Prostate gland (tissue), 2 donors: ENCODE results near the gene GSE1. TPM values are rescaled to one million over a fixed set of nuclear protein-coding genes. Genes with fewer than 3 reads are reported as not detected.
A peak's percentile ranks its signal among the peaks of the same experiment; 100 is the strongest.

Experiments
- DNase-seq: peaks from one replicate; pipeline ENCODE4 v3.0.0-alpha.2; 2019; ENCODE audit warnings: low spot score
- H3K27ac ChIP-seq, 2 donors: fragments of 200-600 bp; sonication (generic); 2 replicates each; pipeline ENCODE4 v1.5.1; 2017 to 2019
- H3K27me3 ChIP-seq: fragments of 200-600 bp; sonication (generic); replicated peaks from 2 replicates; pipeline ENCODE4 v1.5.1; 2019; ENCODE audit not compliant: insufficient read depth
- H3K36me3 ChIP-seq, 2 donors: fragments of 200-600 bp; sonication (generic); 1 replicate in 1 of 2; 2 replicates in 1 of 2; pipeline versions ENCODE4 v1.5.1 to v1.8.1; 2017 to 2019
- H3K4me1 ChIP-seq: fragments of 200-600 bp; sonication (generic); replicated peaks from 2 replicates; pipeline ENCODE4 v1.5.1; 2019
- H3K4me3 ChIP-seq, 2 donors: fragments of 200-600 bp; sonication (generic); 2 replicates each; pipeline ENCODE4 v1.5.1; 2017 to 2019
- H3K9me3 ChIP-seq: fragments of 200-600 bp; sonication (generic); 2 replicates; pipeline ENCODE4 v1.5.1; 2017
- POLR2A ChIP-seq: fragments of 450-650 bp; IDR thresholded peaks from one replicate; pipeline ENCODE4 v1.6.1; 2016; ENCODE audit warnings: antibody characterized with exemption, mild to moderate bottlenecking
- POLR2AphosphoS5 ChIP-seq: sonication (generic); formaldehyde crosslinking; IDR thresholded peaks from one replicate; pipeline ENCODE4 v1.6.1; 2017; ENCODE audit warnings: antibody characterized with exemption
- WGBS: methylation state at CpG from one replicate; pipeline ENCODE4 v1.1.5; 2018; 5-methylcytosine and 5-hydroxymethylcytosine counted together
- intact Hi-C: fragments of 100-400 bp; cut with DNase I; formaldehyde crosslinking; loops from one replicate; pipeline ENCODE4 v1.14.2; 2022
- total RNA-seq, 2 donors: library from RNA; depleted of rRNA; stranded (reverse); fragments of >200 nt; gene quantifications; one replicate each; pipeline ENCODE4 v1.1.0, GENCODE V29; 2016
- TF ChIP-seq, protein P1 (sequence below), 4 experiments: fragments of 200-600 bp in 2 of 4; fragments of 450-650 bp in 2 of 4; sonication (generic) in 2 of 4; IDR thresholded peaks; 1 replicate in 3 of 4; 2 replicates in 1 of 4; pipeline ENCODE4 v1.5.1; 2016 to 2019; ENCODE audit warnings: antibody characterized with exemption in 4 of 4, mild to moderate bottlenecking in 2 of 4, moderate library complexity in 2 of 4

GSE1 gene
- total RNA-seq, 2 donors from 2014 or later: 41.4 to 146 TPM

DNA sequence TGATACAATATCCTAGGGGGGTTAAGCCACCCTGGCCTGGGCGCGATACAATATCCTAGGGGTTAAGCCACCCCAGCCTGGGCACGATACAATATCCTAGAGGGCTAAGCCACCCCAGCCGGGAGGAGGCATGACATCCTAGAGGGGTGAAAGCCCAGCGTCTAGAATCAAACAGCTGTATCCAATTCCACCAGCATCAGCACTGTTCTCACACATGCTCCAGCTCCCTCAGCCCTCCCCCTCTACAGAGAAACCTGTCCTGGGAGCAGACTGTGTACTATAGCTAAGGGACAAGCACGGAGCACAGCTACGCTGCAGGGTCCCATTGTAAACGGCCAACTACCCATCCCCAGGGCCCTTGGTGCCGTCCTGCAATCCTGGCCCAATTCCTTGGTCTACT lies 69.4 kb downstream of the GSE1 start:
- Histone ChIP-seq H3K27me3 (no peaks in the 10 kb centered on the region), H3K4me3 (no peak overlapping the region), H3K36me3 (no peaks in the 10 kb centered on the region), H3K27ac (no peak overlapping the region), H3K9me3 (no peaks in the 10 kb centered on the region), H3K4me1 (no peaks in the 10 kb centered on the region)
- DNase-seq: no peak
- WGBS: 73% methylated on average over 9 of the region's 9 CpGs
- TF ChIP-seq POLR2A (no peak), POLR2AphosphoS5 (no peak)
- TF ChIP-seq, protein P1, sequence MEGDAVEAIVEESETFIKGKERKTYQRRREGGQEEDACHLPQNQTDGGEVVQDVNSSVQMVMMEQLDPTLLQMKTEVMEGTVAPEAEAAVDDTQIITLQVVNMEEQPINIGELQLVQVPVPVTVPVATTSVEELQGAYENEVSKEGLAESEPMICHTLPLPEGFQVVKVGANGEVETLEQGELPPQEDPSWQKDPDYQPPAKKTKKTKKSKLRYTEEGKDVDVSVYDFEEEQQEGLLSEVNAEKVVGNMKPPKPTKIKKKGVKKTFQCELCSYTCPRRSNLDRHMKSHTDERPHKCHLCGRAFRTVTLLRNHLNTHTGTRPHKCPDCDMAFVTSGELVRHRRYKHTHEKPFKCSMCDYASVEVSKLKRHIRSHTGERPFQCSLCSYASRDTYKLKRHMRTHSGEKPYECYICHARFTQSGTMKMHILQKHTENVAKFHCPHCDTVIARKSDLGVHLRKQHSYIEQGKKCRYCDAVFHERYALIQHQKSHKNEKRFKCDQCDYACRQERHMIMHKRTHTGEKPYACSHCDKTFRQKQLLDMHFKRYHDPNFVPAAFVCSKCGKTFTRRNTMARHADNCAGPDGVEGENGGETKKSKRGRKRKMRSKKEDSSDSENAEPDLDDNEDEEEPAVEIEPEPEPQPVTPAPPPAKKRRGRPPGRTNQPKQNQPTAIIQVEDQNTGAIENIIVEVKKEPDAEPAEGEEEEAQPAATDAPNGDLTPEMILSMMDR (IDR thresholded peaks at IDR 0.05): no peak
- intact Hi-C loops: no loop called here

DNA sequence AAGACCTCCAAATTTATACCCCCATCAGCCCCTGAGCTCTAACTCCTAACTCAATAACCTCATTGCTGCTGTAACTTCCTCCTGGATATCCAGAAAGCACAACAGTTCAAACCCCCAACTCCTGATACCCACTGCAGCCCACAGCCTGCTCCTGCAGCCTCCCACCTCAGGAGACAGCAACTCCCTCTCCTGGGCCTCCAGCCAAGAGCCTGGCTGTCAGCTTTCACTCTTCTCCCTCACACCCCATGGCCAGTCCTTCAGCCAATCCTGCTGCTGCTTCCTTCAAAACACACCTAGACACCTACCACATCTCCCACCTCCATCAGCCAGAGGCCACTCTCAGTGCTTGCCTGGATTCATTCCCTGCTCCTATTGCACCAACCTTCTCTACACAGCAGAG lies 70.2 kb downstream of the GSE1 start:
- Histone ChIP-seq H3K4me1 (no peaks in the 10 kb centered on the region), H3K27me3 (no peaks in the 10 kb centered on the region), H3K4me3 (no peak overlapping the region), H3K9me3 (no peaks in the 10 kb centered on the region), H3K27ac (no peak overlapping the region), H3K36me3 (no peaks in the 10 kb centered on the region)
- intact Hi-C loops: no loop called here
- DNase-seq: no peak
- TF ChIP-seq POLR2A: no peak
- TF ChIP-seq, protein P1 (IDR thresholded peaks at IDR 0.05): no peak
- no peak for TF ChIP-seq POLR2AphosphoS5

DNA sequence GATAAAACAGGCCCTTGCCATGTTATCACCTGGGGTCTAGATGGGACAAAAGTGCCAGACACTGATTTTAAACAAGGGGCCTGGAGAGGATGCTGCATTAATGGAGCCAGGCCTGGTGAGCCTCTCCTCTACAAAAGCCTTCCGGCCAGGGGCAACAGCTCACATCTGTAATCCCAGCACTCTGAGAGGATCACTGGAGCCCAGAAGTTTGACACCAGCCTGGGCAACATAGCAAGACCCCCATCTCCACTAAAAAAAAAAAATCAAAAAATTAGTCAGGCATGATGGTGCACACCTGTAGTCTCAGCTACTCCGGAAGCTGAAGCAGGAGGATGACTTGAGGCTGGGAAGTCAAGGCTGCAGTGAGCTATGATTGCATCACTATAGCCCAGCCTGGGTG lies 72.1 kb downstream of the GSE1 start:
- H3K27me3 ChIP-seq: no peaks in the 10 kb centered on the region
- no peak for DNase-seq
- peaks cover 9% of the 10 kb centered on the region for H3K4me1 ChIP-seq
- TF ChIP-seq POLR2AphosphoS5 (no peak), POLR2A (no peak)
- TF ChIP-seq, protein P1 (IDR thresholded peaks at IDR 0.05): no peak
- H3K9me3 ChIP-seq: no peaks in the 10 kb centered on the region
- H3K36me3 ChIP-seq: no peaks in the 10 kb centered on the region
- 97% methylated on average over 2 of the region's 2 CpGs for WGBS
- H3K27ac ChIP-seq: no peak overlapping the region
- intact Hi-C loops: no loop called here
- no peak overlapping the region for H3K4me3 ChIP-seq

DNA sequence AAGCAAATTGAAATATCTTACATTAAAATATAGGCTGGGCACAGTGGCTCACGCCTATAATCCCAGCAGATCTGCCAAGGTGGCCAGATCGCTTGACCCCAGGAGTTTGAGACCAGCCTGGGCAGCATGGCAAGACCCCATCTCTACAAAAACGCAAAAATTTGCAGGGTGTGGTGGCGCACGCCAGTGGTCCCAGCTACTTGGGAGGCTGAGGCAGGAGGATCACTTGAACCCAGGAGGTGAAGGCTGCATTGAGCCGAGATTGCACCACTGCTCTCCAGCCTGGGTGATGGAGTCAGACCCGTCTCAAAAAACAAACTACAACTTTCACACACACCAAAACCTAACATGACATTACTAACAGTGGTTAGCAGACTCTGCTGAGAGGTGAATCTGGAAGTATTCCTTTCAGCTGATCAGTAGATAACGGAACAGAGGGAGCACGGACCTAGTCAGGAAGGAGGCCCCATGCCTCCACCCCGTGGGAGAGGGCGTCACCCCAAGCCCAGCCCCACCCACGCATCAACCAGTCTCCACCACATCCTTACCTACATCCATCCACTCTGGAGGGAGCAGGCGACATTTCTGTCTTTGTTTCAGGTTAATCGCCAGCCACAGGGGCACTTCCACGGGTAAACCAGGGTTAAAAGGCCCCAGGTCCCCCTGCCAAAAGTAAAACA lies 73.9 kb downstream of the GSE1 start:
- Histone ChIP-seq H3K36me3 (no peaks in the 10 kb centered on the region), H3K9me3 (no peaks in the 10 kb centered on the region), H3K27me3 (no peaks in the 10 kb centered on the region), H3K4me1 (peaks cover 9% of the 10 kb centered on the region), H3K4me3 (no peak overlapping the region), H3K27ac (no peak overlapping the region)
- intact Hi-C loops: no loop called here
- DNase-seq: no peak
- WGBS: 77% methylated on average over 15 of the region's 15 CpGs
- no peak for TF ChIP-seq POLR2AphosphoS5
- TF ChIP-seq, protein P1 (IDR thresholded peaks at IDR 0.05): no peak
- no peak for TF ChIP-seq POLR2A

DNA sequence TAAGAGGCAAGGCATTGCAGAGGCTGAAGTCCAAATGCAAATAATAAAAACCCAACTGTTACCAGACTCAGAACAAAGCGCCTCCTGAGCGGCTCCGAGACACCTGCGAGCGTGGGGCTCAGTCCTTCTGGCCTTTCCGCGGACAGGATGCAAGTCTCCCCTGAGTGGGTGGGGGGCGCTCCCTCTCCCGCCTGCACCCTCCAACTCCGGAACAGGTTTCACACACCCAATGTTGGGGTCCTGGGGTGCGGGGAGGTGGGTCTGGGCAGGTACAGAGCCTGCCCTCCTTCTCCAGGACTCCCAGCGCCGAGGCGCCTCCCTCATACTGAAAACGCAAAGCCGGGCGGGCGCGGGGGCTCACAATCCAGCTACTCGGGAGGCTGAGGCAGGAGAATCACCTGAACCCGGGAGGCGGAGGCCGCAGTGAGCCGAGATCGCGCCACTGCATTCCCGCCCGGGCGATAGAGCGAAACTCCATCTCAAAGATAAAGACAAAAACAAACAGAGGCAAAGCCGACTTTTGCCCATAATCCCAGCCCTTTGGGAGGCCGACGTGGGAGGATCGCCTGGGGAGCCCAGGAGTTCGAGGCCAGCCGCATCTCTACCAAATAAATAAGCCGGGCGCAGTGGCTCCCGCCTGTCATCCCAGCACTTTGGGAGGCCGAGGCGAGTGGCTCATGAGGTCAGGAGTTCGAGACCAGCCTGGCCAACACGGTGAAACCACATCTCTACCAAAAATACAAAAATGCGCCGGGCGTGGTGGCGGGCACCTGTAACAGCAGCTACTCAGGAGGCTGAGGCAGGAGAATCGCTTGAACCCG lies 74.7 kb downstream of the GSE1 start:
- Histone ChIP-seq H3K9me3 (no peaks in the 10 kb centered on the region), H3K4me3 (peak overlapping the region; percentile 52 to 58), H3K4me1 (peaks cover 9% of the 10 kb centered on the region), H3K36me3 (no peaks in the 10 kb centered on the region), H3K27ac (no peak overlapping the region), H3K27me3 (no peaks in the 10 kb centered on the region)
- 75% methylated on average over 49 of the region's 49 CpGs for WGBS
- DNase-seq: no peak
- intact Hi-C loops: no loop called here
- no peak for TF ChIP-seq POLR2AphosphoS5
- TF ChIP-seq, protein P1 (IDR thresholded peaks at IDR 0.05): no peak
- no peak for TF ChIP-seq POLR2A
